Urinary bladder (tissue), 4 donors: ENCODE measurements around the gene FBRSL1. TPM values are rescaled to one million over a fixed set of nuclear protein-coding genes. Genes with fewer than 3 reads are reported as not detected.
"Not testable (repeated sequence)": the region's sequence is repeated elsewhere in the genome, so short reads cannot be mapped to it uniquely, and the experiment has no call there.

Experiments used
- DNase-seq: peaks from one replicate; pipeline ENCODE4 v3.0.0-alpha.2; 2015; ENCODE audit errors: extremely low spot score
- H3K27ac ChIP-seq: one replicate; pipeline ENCODE4 v1.5.1; 2013; ENCODE audit warnings: low read depth, mild to moderate bottlenecking, moderate library complexity
- H3K36me3 ChIP-seq: one replicate; pipeline ENCODE4 v1.6.1; 2013; ENCODE audit warnings: mild to moderate bottlenecking, moderate library complexity; ENCODE audit not compliant: insufficient read depth
- H3K4me1 ChIP-seq: one replicate; pipeline ENCODE4 v1.6.1; 2013; ENCODE audit warnings: mild to moderate bottlenecking, moderate library complexity; ENCODE audit not compliant: insufficient read depth
- H3K4me3 ChIP-seq: one replicate; pipeline ENCODE4 v1.5.1; 2013; ENCODE audit warnings: low read depth, low read length
- WGBS: extraction: QIAGEN DNeasy Blood & Tissue Kit; methylation state at CpG from one replicate; pipeline ENCODE4 v1.1.7; 2013; 5-methylcytosine and 5-hydroxymethylcytosine counted together
- polyA plus RNA-seq: library from polyadenylated mRNA; stranded (reverse); fragments of 200-250 nt; gene quantifications from one replicate; pipeline ENCODE4 v1.2.3, GENCODE V29; 2013
- total RNA-seq: library from RNA; depleted of rRNA; stranded (reverse); fragments of >200 nt; gene quantifications from one replicate; pipeline ENCODE4 v1.2.3, GENCODE V29; 2014
- donor health status: healthy with polysubstance abuse.
- donor health status: healthy.

The FBRSL1 gene
- total and polyA plus RNA-seq, 2 donors, result 4.0 to 46.1 TPM

DNA sequence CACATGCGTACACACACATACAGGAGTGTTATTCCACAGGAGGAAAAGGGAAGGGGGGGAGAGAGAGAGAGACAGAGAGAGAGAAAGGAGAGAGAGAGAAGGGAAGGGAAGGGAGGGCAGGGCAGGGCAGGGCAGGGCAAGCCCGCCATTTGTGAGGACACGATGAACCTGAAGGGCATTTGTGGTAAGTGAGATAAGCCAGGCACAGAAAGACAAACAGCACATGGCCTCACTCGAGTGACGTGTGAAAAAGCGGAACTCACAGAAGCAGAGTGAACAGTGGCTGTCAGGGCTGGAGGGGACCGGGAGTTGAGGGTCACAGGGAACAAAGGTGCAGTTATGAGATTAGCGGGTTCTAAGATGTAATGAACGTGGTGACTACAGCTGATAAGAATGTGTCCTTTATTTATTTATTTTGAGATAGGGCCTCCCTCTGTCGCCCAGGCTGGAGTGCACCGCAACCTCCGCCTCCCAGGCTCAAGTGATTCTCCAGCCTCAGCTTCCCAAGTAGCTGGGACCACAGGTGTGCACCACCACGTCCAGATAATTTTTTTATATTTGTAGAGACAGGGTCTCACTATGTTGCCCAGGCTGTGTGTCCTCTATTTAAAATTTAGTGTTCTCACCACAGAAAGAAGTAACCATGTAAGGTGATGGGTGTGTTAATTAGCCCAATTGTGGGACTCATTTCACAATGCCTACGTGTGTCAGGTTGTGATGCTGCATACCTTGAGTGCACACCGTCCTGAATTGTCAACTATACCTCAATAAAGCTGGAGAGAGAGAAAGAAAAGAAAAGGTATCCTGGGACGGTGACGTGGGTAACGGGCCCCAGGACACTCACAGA is 18.7 kb upstream of the FBRSL1 start:
- 63% methylated on average over 18 of the region's 18 CpGs for WGBS
- no peak overlapping the region for H3K27ac ChIP-seq
- H3K4me1 ChIP-seq, result no peaks in the 10 kb centered on the region
- DNase-seq, result no peak
- H3K4me3 ChIP-seq, result no peak overlapping the region
- H3K36me3 ChIP-seq, result no peaks in the 10 kb centered on the region

DNA sequence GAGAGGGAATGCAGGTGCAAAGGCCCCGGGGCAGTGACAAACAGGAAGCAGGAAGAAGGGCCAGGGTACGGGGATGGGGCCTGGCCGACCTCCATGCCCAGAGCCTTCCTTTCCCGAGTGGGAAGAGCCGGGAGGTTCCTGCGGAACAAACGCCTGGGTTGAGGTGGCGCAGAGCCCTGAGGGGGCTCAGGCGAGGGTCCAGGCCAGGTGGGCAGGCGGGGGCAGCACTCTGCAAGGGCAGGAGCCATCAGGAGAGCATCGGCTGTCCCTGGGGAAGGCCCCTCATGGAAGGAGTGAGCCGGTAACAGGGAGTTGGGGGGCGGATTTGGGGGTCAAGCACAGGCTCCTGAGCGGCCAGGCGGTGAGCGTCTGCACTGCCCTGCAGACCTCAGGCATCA is 18.1 kb upstream of the FBRSL1 start:
- H3K4me1 ChIP-seq, result no peaks in the 10 kb centered on the region
- WGBS, result 88% methylated on average over 16 of the region's 16 CpGs

DNA sequence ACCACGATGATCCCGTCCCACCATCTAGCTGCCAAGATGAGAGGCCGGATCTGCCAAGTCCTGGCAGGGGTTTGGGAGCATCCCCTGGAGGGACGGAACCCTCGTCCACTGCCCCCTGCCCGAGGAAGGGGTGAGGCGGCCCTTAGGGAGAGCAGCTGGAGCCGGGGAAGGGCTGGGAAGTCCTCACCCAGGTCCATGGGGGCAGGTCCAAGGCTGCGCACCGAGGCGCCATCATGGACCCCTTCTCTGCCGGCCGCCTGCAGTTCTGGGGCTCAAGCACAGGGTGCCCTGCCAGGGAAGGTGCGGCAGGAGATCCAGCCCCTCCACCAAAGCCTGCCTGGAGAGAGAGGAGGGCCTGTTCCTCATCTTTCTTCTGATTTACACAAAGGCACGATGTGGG is 17.6 kb upstream of the FBRSL1 start:
- H3K27ac ChIP-seq, result no peak overlapping the region
- DNase-seq, result no peak
- no peak overlapping the region for H3K4me3 ChIP-seq
- no peaks in the 10 kb centered on the region for H3K36me3 ChIP-seq
- WGBS, result 80% methylated on average over 15 of the region's 15 CpGs
- no peaks in the 10 kb centered on the region for H3K4me1 ChIP-seq

More for the DNA sequence above, 18.1 kb upstream of the FBRSL1 start:
- no peak for DNase-seq
- H3K4me3 ChIP-seq, result no peak overlapping the region
- no peak overlapping the region for H3K27ac ChIP-seq
- H3K36me3 ChIP-seq, result no peaks in the 10 kb centered on the region

DNA sequence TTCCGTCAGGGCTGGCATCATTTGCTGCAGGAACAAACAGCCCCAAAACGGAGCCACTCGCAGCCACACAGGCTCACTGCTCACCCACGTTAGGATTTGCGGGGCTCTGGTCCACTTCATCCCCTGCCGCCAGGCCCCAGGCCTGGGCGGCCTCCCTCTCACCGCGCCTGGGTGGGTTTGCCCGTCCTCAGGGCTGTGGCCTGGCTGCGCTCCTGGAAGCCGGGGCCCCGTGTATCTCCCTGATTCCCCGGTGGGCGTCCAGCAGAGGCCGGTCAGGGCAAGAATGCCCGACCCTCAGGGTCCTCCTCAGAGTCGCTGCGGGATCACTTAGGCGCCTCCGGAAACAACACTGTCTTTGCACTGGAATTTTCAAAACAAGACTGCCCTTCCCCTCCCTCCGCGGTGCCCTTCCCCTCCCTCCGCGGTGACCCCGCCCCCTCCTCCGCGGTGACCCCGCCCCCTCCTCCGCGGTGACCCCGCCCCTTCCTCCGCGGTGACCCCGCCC is 15.7 kb upstream of the FBRSL1 start:
- Histone ChIP-seq H3K4me1 (no peaks in the 10 kb centered on the region), H3K36me3 (no peaks in the 10 kb centered on the region), H3K4me3 (no peak overlapping the region), H3K27ac (no peak overlapping the region)
- 52% methylated on average over 30 of the region's 35 CpGs for WGBS
- no peak for DNase-seq

DNA sequence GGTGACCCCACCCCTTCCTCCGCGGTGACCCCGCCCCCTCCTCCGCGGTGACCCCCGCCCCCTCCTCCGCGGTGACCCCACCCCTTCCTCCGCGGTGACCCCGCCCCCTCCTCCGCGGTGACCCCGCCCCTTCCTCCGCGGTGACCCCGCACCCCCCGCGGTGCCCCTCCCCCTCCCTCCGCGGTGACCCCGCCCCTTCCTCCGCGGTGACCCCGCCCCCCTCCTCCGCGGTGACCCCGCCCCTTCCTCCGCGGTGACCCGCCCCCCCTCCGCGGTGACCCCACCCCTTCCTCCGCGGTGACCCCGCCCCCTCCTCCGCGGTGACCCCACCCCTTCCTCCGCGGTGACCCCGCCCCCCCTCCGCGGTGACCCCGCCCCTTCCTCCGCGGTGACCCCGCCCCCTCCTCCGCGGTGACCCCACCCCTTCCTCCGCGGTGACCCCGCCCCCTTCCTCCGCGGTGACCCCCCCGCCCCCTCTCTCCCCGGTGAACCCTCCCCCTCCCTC is 15.1 kb upstream of the FBRSL1 start:
- H3K4me1 ChIP-seq, H3K4me3 ChIP-seq, DNase-seq, H3K27ac ChIP-seq, H3K36me3 ChIP-seq: not testable (repeated sequence)
- WGBS, result 15% methylated on average over 4 of the region's 56 CpGs

DNA sequence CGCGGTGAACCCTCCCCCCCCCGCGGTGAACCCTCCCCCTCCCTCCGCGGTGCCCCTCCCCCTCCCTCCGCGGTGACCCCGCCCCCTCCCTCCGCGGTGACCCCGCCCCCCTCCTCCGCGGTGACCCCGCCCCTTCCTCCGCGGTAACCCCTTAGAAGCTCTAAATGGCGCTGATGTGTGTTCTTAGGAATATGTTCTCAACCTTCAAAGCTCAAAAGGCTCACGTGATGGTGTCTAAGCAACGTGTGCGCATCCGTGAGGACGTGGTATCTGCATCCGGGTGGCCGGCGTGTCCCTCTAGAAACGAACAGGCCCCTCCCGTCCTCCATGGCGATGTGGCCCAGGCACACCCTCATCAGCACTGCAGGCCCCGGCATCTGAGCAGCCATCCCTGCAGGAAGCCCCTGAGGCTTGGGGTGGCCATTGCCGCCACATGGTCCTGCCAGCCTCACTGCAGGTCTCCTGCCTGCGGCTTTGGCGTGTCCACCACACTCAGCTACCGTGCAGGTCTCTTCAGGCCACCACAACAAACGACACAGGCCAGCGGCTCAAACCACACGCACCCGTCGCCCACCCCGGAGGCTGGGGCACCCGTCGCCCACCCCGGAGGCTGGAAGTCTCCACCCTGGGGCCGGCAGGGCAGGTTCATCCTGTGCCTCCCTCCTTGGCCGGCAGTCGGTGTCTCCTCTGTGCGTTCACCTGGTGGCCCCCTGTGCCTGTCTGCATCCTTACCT is 14.5 kb upstream of the FBRSL1 start:
- no peak overlapping the region for H3K4me3 ChIP-seq
- DNase-seq, result no peak
- 75% methylated on average over 36 of the region's 47 CpGs for WGBS
- H3K4me1 ChIP-seq, result no peaks in the 10 kb centered on the region
- no peaks in the 10 kb centered on the region for H3K36me3 ChIP-seq
- no peak overlapping the region for H3K27ac ChIP-seq

DNA sequence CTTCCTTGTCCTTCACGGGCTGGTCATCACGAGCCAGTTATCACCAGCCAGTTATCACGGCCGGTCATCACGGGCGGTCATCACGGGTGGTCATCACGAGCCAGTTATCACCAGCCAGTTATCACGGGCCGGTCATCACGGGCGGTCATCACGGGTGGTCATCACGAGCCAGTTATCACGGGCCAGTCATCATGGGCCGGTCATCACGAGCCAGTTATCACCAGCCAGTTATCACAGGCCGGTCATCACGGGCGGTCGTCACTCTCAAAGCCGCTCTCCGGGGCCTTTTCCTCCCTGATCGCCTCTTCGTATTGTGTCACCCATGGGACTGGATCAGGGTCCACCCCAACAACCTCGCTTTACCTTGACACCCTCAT is 13.9 kb upstream of the FBRSL1 start:
- no peaks in the 10 kb centered on the region for H3K36me3 ChIP-seq
- no peaks in the 10 kb centered on the region for H3K4me1 ChIP-seq
- 87% methylated on average over 26 of the region's 26 CpGs for WGBS
- DNase-seq, result no peak
- no peak overlapping the region for H3K4me3 ChIP-seq
- H3K27ac ChIP-seq, result no peak overlapping the region

DNA sequence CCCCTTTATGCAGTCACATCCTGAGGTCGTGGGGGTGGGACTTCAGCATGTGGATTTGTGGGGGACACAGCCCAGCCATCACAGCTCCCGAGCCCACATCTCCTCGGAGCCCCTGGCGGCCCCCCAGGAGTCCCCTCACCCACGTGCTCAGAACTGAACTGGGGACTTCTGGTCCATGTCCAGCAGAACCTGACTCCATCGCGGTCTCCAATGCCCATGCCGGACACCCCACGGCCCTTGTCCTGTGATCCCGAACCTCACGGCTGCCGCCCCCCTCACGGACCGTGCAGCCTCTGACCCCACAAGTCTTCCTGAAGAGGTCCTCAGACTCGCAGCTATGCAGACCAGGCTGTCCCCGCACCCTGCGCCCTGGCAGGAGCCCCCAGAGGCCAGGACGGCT is 13.5 kb upstream of the FBRSL1 start:
- Histone ChIP-seq H3K4me3 (no peak overlapping the region), H3K4me1 (no peaks in the 10 kb centered on the region), H3K36me3 (no peaks in the 10 kb centered on the region), H3K27ac (no peak overlapping the region)
- no peak for DNase-seq
- 84% methylated on average over 18 of the region's 18 CpGs for WGBS

DNA sequence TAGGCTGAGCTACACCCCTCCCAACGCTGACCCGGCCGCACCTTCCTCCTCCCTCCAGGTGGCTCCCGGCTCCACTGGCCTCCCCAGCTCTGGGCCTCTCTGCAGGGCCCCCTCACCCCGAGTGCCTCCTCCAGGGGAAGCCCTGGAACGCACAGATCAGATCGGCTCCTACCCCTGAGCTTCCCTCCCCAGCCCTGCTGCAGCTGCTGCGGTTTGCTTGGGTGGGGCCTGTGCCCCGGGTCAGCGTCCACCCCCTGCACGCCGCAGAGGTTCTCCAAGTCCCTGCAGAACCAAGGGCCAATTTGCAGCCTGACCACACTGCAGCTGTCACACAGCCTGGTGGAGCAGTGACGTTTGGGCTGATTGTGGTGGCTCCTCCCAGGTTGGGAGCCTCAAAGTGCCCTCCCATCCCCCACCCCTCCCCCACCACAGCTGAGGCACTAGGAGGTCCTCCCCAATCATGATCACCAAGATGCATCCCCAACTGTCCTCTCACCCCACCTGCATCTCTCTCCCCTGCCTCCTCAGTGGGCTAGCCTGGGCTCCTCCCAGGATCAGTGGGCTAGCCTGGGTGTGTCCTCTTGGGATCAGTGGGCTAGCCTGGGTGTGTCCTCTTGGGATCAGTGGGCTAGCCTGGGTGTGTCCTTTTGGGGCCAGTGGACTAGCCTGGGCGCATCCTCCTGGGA is 12.8 kb upstream of the FBRSL1 start:
- WGBS, result 71% methylated on average over 14 of the region's 14 CpGs
- no peaks in the 10 kb centered on the region for H3K36me3 ChIP-seq
- DNase-seq, result no peak
- H3K4me1 ChIP-seq, result no peaks in the 10 kb centered on the region
- H3K27ac ChIP-seq, result no peak overlapping the region
- H3K4me3 ChIP-seq, result no peak overlapping the region

DNA sequence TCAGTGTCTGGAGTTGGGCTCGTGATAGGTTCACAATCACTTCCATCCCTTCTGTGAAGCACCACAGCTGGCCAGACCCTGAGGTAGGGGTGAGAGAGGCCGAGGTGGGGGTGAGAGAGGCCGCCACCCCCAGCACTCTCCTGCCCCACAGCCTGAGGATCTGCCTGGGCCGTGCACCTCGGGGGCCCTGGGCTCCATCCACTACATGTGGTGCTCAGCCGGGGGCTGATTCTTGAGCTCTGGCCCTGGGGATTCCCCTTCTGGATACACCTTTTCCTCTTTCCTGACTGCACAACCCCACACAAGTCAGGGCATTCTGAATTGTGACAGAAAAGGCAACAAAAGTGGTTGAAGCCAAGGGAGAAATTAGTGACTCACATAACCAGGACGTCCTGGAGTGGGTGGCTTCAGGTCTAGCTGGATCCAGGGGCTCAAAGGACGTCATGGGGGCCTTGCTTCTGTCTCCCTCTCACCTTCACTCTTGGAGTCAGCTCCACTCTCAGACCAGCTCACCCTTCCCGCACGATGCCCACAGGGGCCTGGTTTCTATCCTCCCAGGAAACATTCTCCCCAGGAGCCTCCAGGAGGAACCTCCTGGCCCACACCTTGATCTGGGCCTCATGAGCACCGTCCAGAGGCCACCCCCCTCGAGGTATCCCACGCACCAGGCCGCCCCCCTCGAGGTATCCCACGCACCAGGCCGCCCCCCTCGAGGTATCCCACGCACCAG is 12.1 kb upstream of the FBRSL1 start:
- WGBS, result 78% methylated on average over 19 of the region's 19 CpGs
- no peak overlapping the region for H3K4me3 ChIP-seq
- no peak for DNase-seq
- H3K36me3 ChIP-seq, result no peaks in the 10 kb centered on the region
- H3K4me1 ChIP-seq, result no peaks in the 10 kb centered on the region
- no peak overlapping the region for H3K27ac ChIP-seq

DNA sequence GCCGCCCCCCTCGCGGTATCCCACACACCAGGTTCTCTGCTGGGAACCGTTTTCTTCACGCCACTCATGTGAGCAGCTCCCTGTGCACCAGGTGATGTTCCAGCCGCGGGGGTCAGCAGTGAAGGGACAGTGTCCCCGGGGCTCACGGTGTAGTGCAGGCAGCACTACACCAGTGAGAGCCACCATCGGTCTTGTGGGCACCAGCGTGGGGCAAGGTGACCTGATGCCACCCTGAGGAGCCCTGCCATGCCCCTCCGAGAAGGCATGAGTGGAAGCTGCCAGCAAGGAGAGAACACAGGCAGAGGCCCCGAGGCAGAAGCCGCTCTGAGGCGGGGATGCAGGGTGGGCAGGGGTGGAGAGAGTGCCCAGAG is 11.5 kb upstream of the FBRSL1 start:
- Histone ChIP-seq H3K4me3 (no peak overlapping the region), H3K4me1 (no peaks in the 10 kb centered on the region), H3K36me3 (no peaks in the 10 kb centered on the region), H3K27ac (no peak overlapping the region)
- WGBS, result 88% methylated on average over 15 of the region's 15 CpGs
- DNase-seq, result no peak

DNA sequence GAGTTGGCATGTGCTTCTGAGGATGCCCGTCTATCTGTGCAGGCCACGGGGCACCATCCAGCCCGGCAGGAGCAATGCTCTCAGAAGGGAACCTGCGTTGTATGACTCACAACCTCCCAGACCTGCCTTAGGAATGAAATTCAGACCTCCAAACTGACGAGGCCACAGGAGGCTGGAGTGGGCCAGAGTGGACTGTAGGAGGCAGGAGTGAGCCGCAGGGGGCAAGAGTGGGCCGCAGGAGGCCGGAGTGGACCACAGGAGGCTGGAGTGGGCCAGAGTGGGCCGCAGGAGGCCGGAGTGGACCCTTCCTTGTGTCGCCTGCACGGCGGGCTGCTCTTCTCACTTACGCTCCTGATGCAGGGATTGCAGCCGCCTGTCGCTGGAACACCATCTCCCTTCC is 11.1 kb upstream of the FBRSL1 start:
- Histone ChIP-seq H3K4me1 (no peaks in the 10 kb centered on the region), H3K36me3 (no peaks in the 10 kb centered on the region), H3K4me3 (no peak overlapping the region), H3K27ac (no peak overlapping the region)
- DNase-seq, result no peak
- WGBS, result 81% methylated on average over 16 of the region's 16 CpGs

DNA sequence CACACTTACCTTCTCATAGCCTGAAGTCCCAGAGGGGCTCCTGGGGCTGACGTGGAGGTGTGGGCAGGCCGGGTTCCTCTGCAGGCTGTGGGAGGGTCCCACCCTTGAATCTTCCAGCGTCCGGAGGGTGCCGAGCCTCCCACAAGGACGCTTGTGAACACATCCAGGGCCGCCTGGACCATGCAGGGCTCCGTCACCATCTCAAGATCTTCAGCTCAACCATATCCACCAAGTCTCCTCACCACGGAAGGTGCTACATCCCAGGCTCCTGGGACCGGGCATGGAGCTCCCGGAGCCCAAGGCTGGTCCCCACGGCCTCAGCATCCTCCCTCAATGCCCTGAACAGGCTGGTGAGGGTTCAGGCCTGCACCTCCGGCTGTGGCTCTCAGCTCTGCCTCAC is 10.7 kb upstream of the FBRSL1 start:
- H3K4me1 ChIP-seq, result no peaks in the 10 kb centered on the region
- no peak overlapping the region for H3K27ac ChIP-seq
- no peak for DNase-seq
- H3K4me3 ChIP-seq, result no peak overlapping the region
- WGBS, result 88% methylated on average over 13 of the region's 13 CpGs
- no peaks in the 10 kb centered on the region for H3K36me3 ChIP-seq
